Stimulated activated CD8-positive, alpha-beta memory T cell treated with anti-CD3 and anti-CD28 coated beads, Interleukin-7, amount 100 ng/mL, for 4 hours (primary cell): Measurements from ENCODE around the gene MON2.

Source experiments
- DNase-seq, 2 donors: peaks; one replicate each; pipeline ENCODE4 v3.0.0-alpha.2; 2020; ENCODE audit warnings: low read depth in 2 of 2

The MON2 gene

GRCh38 chr12:62613081-62613480 lies 146.5 kb downstream of the MON2 start:
- DNase-seq = no peak

- no peak for DNase-seq
Observed at GRCh38 chr12:62618319-62618718, 151.7 kb downstream of the MON2 start.

GRCh38 chr12:62618930-62619329 lies 152.3 kb downstream of the MON2 start:
- no peak for DNase-seq

- DNase-seq = no peak
Observed at GRCh38 chr12:62621101-62621638, 154.5 kb downstream of the MON2 start.

GRCh38 chr12:62622177-62622576 lies 155.6 kb downstream of the MON2 start:
- no peak for DNase-seq

GRCh38 chr12:62625228-62625627 lies 158.6 kb downstream of the MON2 start:
- DNase-seq = no peak

- no peak for DNase-seq
Observed at GRCh38 chr12:62627181-62627580, 160.6 kb downstream of the MON2 start.

- no peak for DNase-seq
Observed at GRCh38 chr12:62629413-62629812, 162.8 kb downstream of the MON2 start.

- DNase-seq = no peak
Observed at GRCh38 chr12:62629971-62630739, 163.5 kb downstream of the MON2 start.

- peak in 1 of 2 donors; percentile 1 for DNase-seq
Observed at GRCh38 chr12:62631471-62632410, 165.1 kb downstream of the MON2 start.

- DNase-seq = no peak
Observed at GRCh38 chr12:62632411-62632918, 165.8 kb downstream of the MON2 start.

GRCh38 chr12:62635649-62636048 lies 169.0 kb downstream of the MON2 start:
- no peak for DNase-seq

- no peak for DNase-seq
Observed at GRCh38 chr12:62637679-62638078, 171.1 kb downstream of the MON2 start.

- no peak for DNase-seq
Observed at GRCh38 chr12:62640910-62641448, 174.4 kb downstream of the MON2 start.

GRCh38 chr12:62642486-62642885 lies 175.9 kb downstream of the MON2 start:
- DNase-seq = no peak

- DNase-seq = no peak
Observed at GRCh38 chr12:62643486-62643885, 176.9 kb downstream of the MON2 start.

- DNase-seq = no peak
Observed at GRCh38 chr12:62646566-62646965, 179.9 kb downstream of the MON2 start.

- no peak for DNase-seq
Observed at GRCh38 chr12:62647586-62647985, 181.0 kb downstream of the MON2 start.

GRCh38 chr12:62649412-62650138 lies 182.9 kb downstream of the MON2 start:
- no peak for DNase-seq
